Fibroblast of lung (primary cell): ENCODE results near the gene MYRFL. TPM values are rescaled to one million over a fixed set of nuclear protein-coding genes. Genes with fewer than 3 reads are reported as not detected.
A peak's percentile ranks its signal among the peaks of the same experiment; 100 is the strongest.

Experiments
- DNase-seq, 2 donors: peaks; one replicate each; pipeline versions ENCODE4 v3.0.0 to v3.0.0-alpha.2; 2010; ENCODE audit warnings: low read depth in 2 of 2
- H2AFZ ChIP-seq: 2 replicates; pipeline ENCODE4 v1.5.1; 2012; ENCODE audit warnings: low read length, control low read depth, inconsistent platforms
- H3K27ac ChIP-seq: 2 replicates; pipeline ENCODE4 v1.5.1; 2011; ENCODE audit warnings: low read length, control low read depth; ENCODE audit not compliant: insufficient read depth
- H3K27me3 ChIP-seq: 2 replicates; pipeline ENCODE4 v1.5.1; 2011; ENCODE audit warnings: mild to moderate bottlenecking, low read length; ENCODE audit not compliant: control insufficient read depth, insufficient read depth
- H3K36me3 ChIP-seq: 2 replicates; pipeline ENCODE4 v1.5.1; 2011; ENCODE audit warnings: low read length; ENCODE audit not compliant: control insufficient read depth, insufficient read depth
- H3K4me1 ChIP-seq: 2 replicates; pipeline ENCODE4 v1.5.1; 2011; ENCODE audit warnings: low read length; ENCODE audit not compliant: control insufficient read depth, insufficient read depth; ENCODE audit errors: extremely low read depth
- H3K4me2 ChIP-seq: 2 replicates; pipeline ENCODE4 v1.5.1; 2011; ENCODE audit warnings: low read length, control low read depth; ENCODE audit not compliant: insufficient read depth; ENCODE audit errors: extremely low read depth
- H3K4me3 ChIP-seq, 4 experiments: fragments of 200-600 bp in 1 of 4; sonication (generic) in 1 of 4; replicated peaks in 1 of 4; 2 replicates each; pipeline ENCODE4 v1.5.1; 2011 to 2016; ENCODE audit warnings: low read length in 4 of 4, low read depth in 3 of 4, mild to moderate bottlenecking in 3 of 4, control low read depth in 2 of 4, inconsistent platforms in 1 of 4, mixed read lengths in 1 of 4; ENCODE audit not compliant: insufficient read depth in 1 of 4; ENCODE audit errors: control extremely low read depth in 1 of 4
- H3K79me2 ChIP-seq: 2 replicates; pipeline ENCODE4 v1.5.1; 2012; ENCODE audit warnings: mild to moderate bottlenecking, low read length, inconsistent platforms; ENCODE audit not compliant: control insufficient read depth, insufficient read depth
- H3K9ac ChIP-seq: 2 replicates; pipeline ENCODE4 v1.5.1; 2011; ENCODE audit warnings: mild to moderate bottlenecking, low read length, control low read depth; ENCODE audit not compliant: insufficient read depth
- H3K9me3 ChIP-seq: 2 replicates; pipeline ENCODE4 v1.5.1; 2012; ENCODE audit warnings: low read depth, low read length; ENCODE audit not compliant: control insufficient read depth, insufficient read depth
- H4K20me1 ChIP-seq: 2 replicates; pipeline ENCODE4 v1.5.1; 2011; ENCODE audit warnings: low read length; ENCODE audit not compliant: control insufficient read depth, insufficient read depth; ENCODE audit errors: extremely low read depth
- CTCF ChIP-seq, 2 donors: IDR thresholded peaks in 1 of 2; conservative IDR thresholded peaks in 1 of 2; 1 replicate in 1 of 2; 2 replicates in 1 of 2; pipeline ENCODE4 v1.5.1; 2011 to 2012; ENCODE audit warnings: low read length in 2 of 2, control low read depth in 1 of 2, inconsistent platforms in 1 of 2, low read depth in 1 of 2, mild to moderate bottlenecking in 1 of 2
- EZH2 ChIP-seq: IDR thresholded peaks from 2 replicates; pipeline ENCODE4 v1.5.1; 2012; ENCODE audit warnings: low read length, control low read depth, mild to moderate bottlenecking; ENCODE audit errors: missing control alignments
- polyA plus RNA-seq, 2 donors: library from polyadenylated mRNA; depleted of rRNA in 1 of 2; stranded (reverse) in 1 of 2; unstranded in 1 of 2; fragments of >200 nt; gene quantifications; 2 replicates each; pipeline ENCODE4 v1.2.1, GENCODE V29; 2011 to 2012; ENCODE audit warnings: missing spikeins in 1 of 2
- total RNA-seq: library from RNA; depleted of rRNA; stranded (reverse); fragments of >200 nt; gene quantifications from 2 replicates; pipeline ENCODE4 v1.2.1, GENCODE V29; 2014

MYRFL gene
- total and polyA plus RNA-seq, 2 donors (not counting 1 experiment from before 2014, with no cell fraction given), result not detected

- Histone ChIP-seq H4K20me1 (no peaks in the 10 kb centered on the region), H3K9me3 (no peaks in the 10 kb centered on the region), H3K36me3 (no peaks in the 10 kb centered on the region), H3K9ac (no peak overlapping the region), H3K4me1 (no peaks in the 10 kb centered on the region), H3K4me2 (no peak overlapping the region), H3K27ac (no peak overlapping the region), H2AFZ (no peak overlapping the region), H3K79me2 (no peaks in the 10 kb centered on the region), H3K4me3 (no peak overlapping the region), H3K27me3 (no peaks in the 10 kb centered on the region)
- TF ChIP-seq CTCF (conservative IDR thresholded peaks at IDR 0.05 in 1 of 2, IDR thresholded peaks at IDR 0.05 in 1 of 2; ENCODE audit: low read depth in 1 of 2, low read length in 2 of 2), result no peak
- no peak for TF ChIP-seq EZH2
- no peak for DNase-seq
These were observed 147.1 kb downstream of the MYRFL start for GRCh38 chr12:69972136-69972535.

- no peaks in the 10 kb centered on the region for H3K27me3 ChIP-seq
- H3K27ac ChIP-seq, result no peak overlapping the region
- H3K4me3 ChIP-seq, result no peak overlapping the region
- no peak overlapping the region for H3K4me2 ChIP-seq
- H2AFZ ChIP-seq, result no peak overlapping the region
- no peaks in the 10 kb centered on the region for H3K36me3 ChIP-seq
- no peaks in the 10 kb centered on the region for H3K79me2 ChIP-seq
- H4K20me1 ChIP-seq, result no peaks in the 10 kb centered on the region
- no peaks in the 10 kb centered on the region for H3K9me3 ChIP-seq
- TF ChIP-seq EZH2, result no peak
- TF ChIP-seq CTCF (conservative IDR thresholded peaks at IDR 0.05 in 1 of 2, IDR thresholded peaks at IDR 0.05 in 1 of 2; ENCODE audit: low read depth in 1 of 2, low read length in 2 of 2), result no peak
- no peak for DNase-seq
- H3K4me1 ChIP-seq, result no peaks in the 10 kb centered on the region
- H3K9ac ChIP-seq, result no peak overlapping the region
These were observed 153.0 kb downstream of the MYRFL start for GRCh38 chr12:69978020-69978419.

GRCh38 chr12:69981881-69982475 lies 157.0 kb downstream of the MYRFL start:
- no peak for TF ChIP-seq CTCF (conservative IDR thresholded peaks at IDR 0.05 in 1 of 2, IDR thresholded peaks at IDR 0.05 in 1 of 2; ENCODE audit: low read depth in 1 of 2, low read length in 2 of 2)
- no peak for TF ChIP-seq EZH2
- Histone ChIP-seq H4K20me1 (no peaks in the 10 kb centered on the region), H3K36me3 (no peaks in the 10 kb centered on the region), H2AFZ (no peak overlapping the region), H3K9ac (no peak overlapping the region), H3K9me3 (no peaks in the 10 kb centered on the region), H3K27me3 (no peaks in the 10 kb centered on the region), H3K4me2 (no peak overlapping the region), H3K79me2 (no peaks in the 10 kb centered on the region), H3K4me3 (no peak overlapping the region), H3K27ac (no peak overlapping the region), H3K4me1 (no peaks in the 10 kb centered on the region)
- peak in 1 of 2 donors; percentile 2 for DNase-seq
